NK-92 (cell line): ENCODE measurements around the gene TLR9.
"Not testable (repeated sequence)": the region's sequence is repeated elsewhere in the genome, so short reads cannot be mapped to it uniquely, and the experiment has no call there.

Experiments used
- DNase-seq: peaks from one replicate; lab custom pipeline; 2025; ENCODE audit not compliant: unreplicated experiment; lab: John Stamatoyannopoulos, UW

TLR9 gene

GRCh38 chr3:52197499-52197841, 28.0 kb downstream of the TLR9 start:
- no peak for DNase-seq

- no peak for DNase-seq
Measured at GRCh38 chr3:52196977-52197376, 28.5 kb downstream of the TLR9 start.

- DNase-seq = no peak
Measured at GRCh38 chr3:52195823-52196331, 29.6 kb downstream of the TLR9 start.

GRCh38 chr3:52195291-52195597, 30.2 kb downstream of the TLR9 start:
- DNase-seq = no peak

- no peak for DNase-seq
Measured at GRCh38 chr3:52194485-52195290, 30.8 kb downstream of the TLR9 start.

GRCh38 chr3:52193065-52193464, 32.4 kb downstream of the TLR9 start:
- no peak for DNase-seq

GRCh38 chr3:52191663-52192062, 33.8 kb downstream of the TLR9 start:
- no peak for DNase-seq

- no peak for DNase-seq
Measured at GRCh38 chr3:52190294-52191074, 35.0 kb downstream of the TLR9 start.

- DNase-seq = no peak
Measured at GRCh38 chr3:52188556-52188955, 36.9 kb downstream of the TLR9 start.

GRCh38 chr3:52186729-52187128, 38.7 kb downstream of the TLR9 start:
- no peak for DNase-seq

GRCh38 chr3:52185837-52186236, 39.6 kb downstream of the TLR9 start:
- DNase-seq = no peak

- no peak for DNase-seq
Measured at GRCh38 chr3:52185311-52185710, 40.1 kb downstream of the TLR9 start.

GRCh38 chr3:52184690-52185089, 40.8 kb downstream of the TLR9 start:
- DNase-seq = no peak

- DNase-seq = no peak
Measured at GRCh38 chr3:52183786-52184445, 41.5 kb downstream of the TLR9 start.

GRCh38 chr3:52182691-52183090, 42.8 kb downstream of the TLR9 start:
- DNase-seq = no peak

GRCh38 chr3:52182196-52182595, 43.2 kb downstream of the TLR9 start:
- no peak for DNase-seq

- DNase-seq = no peak
Measured at GRCh38 chr3:52181543-52181942, 43.9 kb downstream of the TLR9 start.

- no peak for DNase-seq
Measured at GRCh38 chr3:52178537-52178936, 46.9 kb downstream of the TLR9 start.

- not testable (repeated sequence) for DNase-seq
Measured at GRCh38 chr3:52178126-52178525, 47.3 kb downstream of the TLR9 start.

GRCh38 chr3:52177701-52178042, 47.8 kb downstream of the TLR9 start:
- no peak for DNase-seq

GRCh38 chr3:52176951-52177700, 48.3 kb downstream of the TLR9 start:
- no peak for DNase-seq
